WTC11 (cell line): ENCODE results near the gene CD46.

Experiments
- CREB1 ChIP-seq: sonication (generic); formaldehyde crosslinking; IDR thresholded peaks from 2 replicates; pipeline ENCODE4 v1.8.0; 2023; ENCODE audit warnings: mild to moderate bottlenecking, missing genetic modification reagents
- CTCF ChIP-seq: fragments of 200-600 bp; IDR thresholded peaks from 2 replicates; pipeline ENCODE4 v1.8.0; 2022; ENCODE audit warnings: antibody characterized with exemption
- MXD4 ChIP-seq: fragments of 250-450 bp; sonication (Bioruptor Pico); IDR thresholded peaks from 2 replicates; pipeline ENCODE4 v1.8.0; 2021; ENCODE audit warnings: mild to moderate bottlenecking, moderate library complexity, borderline replicate concordance
- SMAD3 ChIP-seq: sonication (generic); formaldehyde crosslinking; IDR thresholded peaks from 2 replicates; pipeline ENCODE4 v1.8.0; 2022; ENCODE audit warnings: missing genetic modification reagents, mild to moderate bottlenecking, borderline replicate concordance
- STAT6 ChIP-seq: sonication (generic); formaldehyde crosslinking; conservative IDR thresholded peaks from 2 replicates; pipeline ENCODE4 v1.8.1; 2023; ENCODE audit warnings: mild to moderate bottlenecking, low read depth, missing genetic modification reagents, moderate library complexity
- TP53 ChIP-seq: sonication (generic); formaldehyde crosslinking; IDR thresholded peaks from 2 replicates; pipeline ENCODE4 v1.8.1; 2023; ENCODE audit warnings: mild to moderate bottlenecking, missing genetic modification reagents
- ZNF232 ChIP-seq: sonication (generic); formaldehyde crosslinking; IDR thresholded peaks from 2 replicates; pipeline ENCODE4 v1.8.0; 2022; ENCODE audit warnings: mild to moderate bottlenecking, missing genetic modification reagents

- no peak for TF ChIP-seq MXD4 (CRISPR knock-in tag)
- TF ChIP-seq CTCF, result no peak
- TF ChIP-seq TP53 (CRISPR knock-in tag), result no peak
- TF ChIP-seq SMAD3 (CRISPR knock-in tag), result no peak
- no peak for TF ChIP-seq STAT6 (CRISPR knock-in tag)
- no peak for TF ChIP-seq CREB1 (CRISPR knock-in tag)
- TF ChIP-seq ZNF232, result no peak
These were observed 32.6 kb upstream of the CD46 start for GRCh38 chr1:207719234-207719633.
